ENCODE measurements around the gene CROCC2.

GRCh38 chr2:241003369-241003768, 97.2 kb downstream of the CROCC2 start:
- TF ChIP-seq CTCF (IDR thresholded peaks at IDR 0.05) (no peak), POLR2A (IDR thresholded peaks at IDR 0.05) (no peak), EP300 (IDR thresholded peaks at IDR 0.05) (no peak)

Measured in sigmoid colon (tissue), 4 donors.